ENCODE results near the gene CDKN2B.

CDKN2B gene

GRCh38 chr9:21994556-21995005 lies 14.5 kb downstream of the CDKN2B start, which contains the start of gene CDKN2B-AS1:
TSS of gene CDKN2B-AS1 (plus strand) at chr9:21994791.
- DNase-seq (ENCODE audit: low spot score) = peak; percentile 35

- peak; percentile 55 for DNase-seq (ENCODE audit: low spot score)
These were observed 15.1 kb downstream of the CDKN2B start, which contains the start of gene CDKN2A for GRCh38 chr9:21993893-21994555. TSS of gene CDKN2A (minus strand) at chr9:21994392.

- DNase-seq (ENCODE audit: low spot score) = no peak
These were observed 16.1 kb downstream of the CDKN2B start for GRCh38 chr9:21993007-21993406.

GRCh38 chr9:21991072-21991959 lies 17.8 kb downstream of the CDKN2B start:
- no peak for DNase-seq (ENCODE audit: low spot score)

GRCh38 chr9:21989440-21990189 lies 19.5 kb downstream of the CDKN2B start:
- DNase-seq (ENCODE audit: low spot score) = no peak

GRCh38 chr9:21988056-21988990 lies 20.8 kb downstream of the CDKN2B start:
- no peak for DNase-seq (ENCODE audit: low spot score)

- DNase-seq (ENCODE audit: low spot score) = no peak
These were observed 23.0 kb downstream of the CDKN2B start for GRCh38 chr9:21985964-21986667.

GRCh38 chr9:21984101-21984500 lies 25.0 kb downstream of the CDKN2B start:
- no peak for DNase-seq (ENCODE audit: low spot score)

GRCh38 chr9:21983561-21983935 lies 25.6 kb downstream of the CDKN2B start:
- DNase-seq (ENCODE audit: low spot score) = no peak

GRCh38 chr9:21982861-21983560 lies 26.1 kb downstream of the CDKN2B start:
- DNase-seq (ENCODE audit: low spot score) = no peak

GRCh38 chr9:21982391-21982790 lies 26.7 kb downstream of the CDKN2B start:
- no peak for DNase-seq (ENCODE audit: low spot score)

GRCh38 chr9:21976334-21976875 lies 32.7 kb downstream of the CDKN2B start:
- DNase-seq (ENCODE audit: low spot score) = no peak

- DNase-seq (ENCODE audit: low spot score) = peak; percentile 20
These were observed 34.2 kb downstream of the CDKN2B start for GRCh38 chr9:21974722-21975409.

GRCh38 chr9:21974343-21974721 lies 34.8 kb downstream of the CDKN2B start:
- no peak for DNase-seq (ENCODE audit: low spot score)

- DNase-seq (ENCODE audit: low spot score) = no peak
These were observed 36.7 kb downstream of the CDKN2B start for GRCh38 chr9:21972361-21972760.

GRCh38 chr9:21970800-21971640 lies 38.1 kb downstream of the CDKN2B start:
- DNase-seq (ENCODE audit: low spot score) = no peak

- no peak for DNase-seq (ENCODE audit: low spot score)
These were observed 38.9 kb downstream of the CDKN2B start for GRCh38 chr9:21969951-21970799.
